K562 (cell line): ENCODE results near the gene MAML1. TPM values are rescaled to one million over a fixed set of nuclear protein-coding genes. Genes with fewer than 3 reads are reported as not detected.

Experiments
- CBX2 ChIP-seq: fragments of 200-600 bp; sonication (generic); IDR thresholded peaks from one replicate; pipeline ENCODE4 v1.6.1; 2012; ENCODE audit warnings: mild to moderate bottlenecking, low read length, inconsistent platforms; ENCODE audit not compliant: insufficient read depth, poor library complexity, severe bottlenecking
- DEAF1 ChIP-seq: fragments of 450-650 bp; formaldehyde crosslinking; IDR thresholded peaks from 2 replicates; pipeline ENCODE4 v1.4.0; 2020; ENCODE audit warnings: mild to moderate bottlenecking, moderate library complexity
- DIDO1 ChIP-seq: fragments of 450-650 bp; IDR thresholded peaks from 2 replicates; pipeline ENCODE4 v1.6.1; 2016; ENCODE audit warnings: low read depth, missing biosample characterization, missing genetic modification characterization
- ELF2 ChIP-seq: fragments of 250-450 bp; sonication (Bioruptor Pico); IDR thresholded peaks from 2 replicates; pipeline ENCODE4 v1.5.0; 2021; ENCODE audit warnings: mild to moderate bottlenecking
- ETS2 ChIP-seq: IDR thresholded peaks from 2 replicates; pipeline ENCODE4 v1.6.1; 2016; ENCODE audit warnings: borderline replicate concordance, missing genetic modification characterization, mild to moderate bottlenecking, moderate library complexity, missing compliant biosample characterization; ENCODE audit not compliant: poor library complexity, severe bottlenecking
- ETV5 ChIP-seq: sonication (generic); formaldehyde crosslinking; IDR thresholded peaks from 2 replicates; pipeline ENCODE4 v1.4.0; 2020; ENCODE audit warnings: low read depth, mild to moderate bottlenecking, missing genetic modification reagents
- FIP1L1 ChIP-seq: fragments of 200-400 bp; formaldehyde crosslinking; IDR thresholded peaks from 2 replicates; pipeline ENCODE4 v1.6.1; 2018; ENCODE audit warnings: mild to moderate bottlenecking, low read depth, low read length; ENCODE audit not compliant: poor library complexity, severe bottlenecking
- HEY1 ChIP-seq: fragments of 250-450 bp; sonication (Bioruptor Pico); IDR thresholded peaks from 2 replicates; pipeline ENCODE4 v1.5.0; 2020; ENCODE audit warnings: mild to moderate bottlenecking, moderate library complexity, borderline replicate concordance
- HNRNPH1 ChIP-seq: fragments of 200-400 bp; formaldehyde crosslinking; optimal IDR thresholded peaks from 2 replicates; pipeline ENCODE3; 2017; ENCODE audit warnings: low read depth, mild to moderate bottlenecking, low read length, moderate library complexity
- HNRNPUL1 ChIP-seq: fragments of 200-400 bp; formaldehyde crosslinking; IDR thresholded peaks from 2 replicates; pipeline ENCODE4 v1.6.1; 2017; ENCODE audit warnings: low read length
- POLR2AphosphoS2 ChIP-seq: IDR thresholded peaks from 2 replicates; pipeline ENCODE4 v1.6.1; 2012; ENCODE audit warnings: low read length, improper control_type of control experiment
- PURB ChIP-seq: sonication (generic); formaldehyde crosslinking; IDR thresholded peaks from 2 replicates; pipeline ENCODE4 v1.9.0; 2021; ENCODE audit warnings: low read depth, mild to moderate bottlenecking, missing genetic modification reagents
- RCOR1 ChIP-seq, 2 experiments: IDR thresholded peaks; 2 replicates each; pipeline ENCODE4 v1.6.1; 2012; ENCODE audit warnings: low read depth in 2 of 2, low read length in 2 of 2, borderline replicate concordance in 1 of 2, improper control_type of control experiment in 1 of 2
- SMARCA5 ChIP-seq: fragments of 450-650 bp; IDR thresholded peaks from 2 replicates; pipeline ENCODE4 v1.6.1; 2016
- SMARCE1 ChIP-seq: fragments of 450-650 bp; IDR thresholded peaks from 2 replicates; pipeline ENCODE4 v1.7.1; 2016; ENCODE audit warnings: mild to moderate bottlenecking
- SREBF2 ChIP-seq: sonication (generic); formaldehyde crosslinking; IDR thresholded peaks from 2 replicates; pipeline ENCODE4 v1.4.0; 2020; ENCODE audit warnings: mild to moderate bottlenecking, missing genetic modification reagents
- STAT5B ChIP-seq: fragments of 250-450 bp; sonication (Bioruptor Pico); IDR thresholded peaks from 2 replicates; pipeline ENCODE4 v1.8.0; 2021; ENCODE audit warnings: mild to moderate bottlenecking, inconsistent platforms
- TCF15 ChIP-seq: fragments of 250-450 bp; sonication (Bioruptor Pico); IDR thresholded peaks from 2 replicates; pipeline ENCODE4 v1.8.0; 2022; ENCODE audit warnings: moderate library complexity, mild to moderate bottlenecking, inconsistent platforms
- TEAD1 ChIP-seq, 2 experiments: fragments of 450-650 bp in 1 of 2; sonication (generic) in 1 of 2; formaldehyde crosslinking; IDR thresholded peaks; 2 replicates each; pipeline versions ENCODE4 v1.4.0 to v1.8.0; 2020 to 2022; ENCODE audit warnings: mild to moderate bottlenecking in 2 of 2, missing genetic modification reagents in 1 of 2
- THRAP3 ChIP-seq: fragments of 450-650 bp; IDR thresholded peaks from 2 replicates; pipeline ENCODE4 v1.6.1; 2016; ENCODE audit warnings: mild to moderate bottlenecking, inconsistent platforms, borderline replicate concordance
- TOE1 ChIP-seq, 2 experiments: fragments of 450-650 bp in 1 of 2; sonication (generic) in 1 of 2; formaldehyde crosslinking in 1 of 2; IDR thresholded peaks; 2 replicates each; pipeline versions ENCODE4 v1.7.1 to v1.8.0; 2016 to 2022; ENCODE audit warnings: borderline replicate concordance in 2 of 2, mild to moderate bottlenecking in 2 of 2, antibody characterized with exemption in 1 of 2, inconsistent platforms in 1 of 2, low read depth in 1 of 2, missing genetic modification reagents in 1 of 2, moderate library complexity in 1 of 2
- U2AF2 ChIP-seq: fragments of 200-400 bp; formaldehyde crosslinking; optimal IDR thresholded peaks from 2 replicates; pipeline ENCODE3; 2017; ENCODE audit warnings: low read depth, mild to moderate bottlenecking, low read length
- XRCC5 ChIP-seq: fragments of 200-400 bp; formaldehyde crosslinking; IDR thresholded peaks from 2 replicates; pipeline ENCODE4 v1.6.1; 2017; ENCODE audit warnings: low read depth, mild to moderate bottlenecking, low read length
- ZBTB5 ChIP-seq: fragments of 450-650 bp; IDR thresholded peaks from 2 replicates; pipeline ENCODE4 v1.6.1; 2017; ENCODE audit warnings: antibody characterized with exemption
- ZFX ChIP-seq: sonication (generic); formaldehyde crosslinking; IDR thresholded peaks from 2 replicates; pipeline ENCODE4 v1.8.0; 2022; ENCODE audit warnings: mild to moderate bottlenecking, missing genetic modification reagents, moderate library complexity
- ZNF134 ChIP-seq: fragments of 250-450 bp; sonication (Bioruptor Pico); conservative IDR thresholded peaks from 2 replicates; pipeline ENCODE4 v1.4.0; 2020
- polyA plus RNA-seq, 8 experiments: library from polyadenylated mRNA; depleted of rRNA in 4 of 8; stranded (reverse) in 5 of 8; unstranded in 3 of 8; fragments of >200 nt; fragmentation: Nextera tagmentation in 2 of 8; fragmentation: Illumina TruSeq in 1 of 8; extraction: Ambion mirVana in 2 of 8; extraction: Trizol in 1 of 8; gene quantifications; 2 replicates each; pipeline versions ENCODE4 v1.2.1 to v1.2.3, GENCODE V29; 2011 to 2014; ENCODE audit warnings: inconsistent platforms in 1 of 8, missing spikeins in 1 of 8
- total RNA-seq, 7 experiments: library from RNA; depleted of rRNA in 6 of 7; stranded (reverse); fragments of >200 nt in 6 of 7; fragmentation: Illumina TruSeq in 2 of 7; extraction: Trizol in 2 of 7; gene quantifications; 2 replicates each; pipeline versions ENCODE4 v1.2.1 to v1.2.3, GENCODE V29; 2011 to 2021; ENCODE audit warnings: low replicate concordance in 1 of 7

The MAML1 gene
- total and polyA plus RNA-seq, 9 of the 15 experiments (the other 6 are each of a cell fraction or from before 2014, with no cell fraction given): 0.32 to 18.4 (median 7.0) TPM

GRCh38 chr5:179763215-179763945 lies 30.8 kb downstream of the MAML1 start (continued):
- no peak for TF ChIP-seq ZFX
- TF ChIP-seq ETV5 (CRISPR knock-in tag): no peak
- no peak for TF ChIP-seq TEAD1 (CRISPR knock-in tag; IDR thresholded peaks at IDR 0.05)
- no peak for TF ChIP-seq TOE1 (IDR thresholded peaks at IDR 0.05; ENCODE audit: borderline replicate concordance)
- TF ChIP-seq TOE1 (CRISPR knock-in tag; IDR thresholded peaks at IDR 0.05; ENCODE audit: borderline replicate concordance, low read depth): no peak
- TF ChIP-seq ZBTB5: no peak
- TF ChIP-seq SREBF2: no peak
- no peak for TF ChIP-seq POLR2AphosphoS2
- no peak for TF ChIP-seq PURB (CRISPR knock-in tag)
- no peak for TF ChIP-seq HNRNPUL1
- no peak for TF ChIP-seq HEY1
- TF ChIP-seq ETS2 (tag): no peak
- TF ChIP-seq RCOR1 (IDR thresholded peaks at IDR 0.05; ENCODE audit: borderline replicate concordance in 1 of 2, low read depth in 2 of 2, low read length in 2 of 2): no peak
- no peak for TF ChIP-seq HNRNPH1
- no peak for TF ChIP-seq FIP1L1
- no peak for TF ChIP-seq ELF2 (CRISPR knock-in tag)
- no peak for TF ChIP-seq DIDO1 (tag)
- no peak for TF ChIP-seq SMARCE1
- TF ChIP-seq TCF15 (CRISPR knock-in tag): no peak
- no peak for TF ChIP-seq ZNF134 (CRISPR knock-in tag)
- TF ChIP-seq U2AF2: no peak
- 0 out of 2 replicates have a peak, but pooled peaks have one; percentile 55 for TF ChIP-seq DEAF1 (CRISPR knock-in tag)
- TF ChIP-seq SMARCA5: no peak
- no peak for TF ChIP-seq CBX2
- TF ChIP-seq THRAP3: no peak
- no peak for TF ChIP-seq STAT5B
- TF ChIP-seq XRCC5: no peak
